ENCODE measurements around the gene CCDC154. TPM values are rescaled to one million over a fixed set of nuclear protein-coding genes. Genes with fewer than 3 reads are reported as not detected.
A peak's percentile ranks its signal among the peaks of the same experiment; 100 is the strongest.
"Not testable (repeated sequence)": the region's sequence is repeated elsewhere in the genome, so short reads cannot be mapped to it uniquely, and the experiment has no call there.

CCDC154 gene
- total RNA-seq, 1 donor from 2014 or later, result not detected

DNA sequence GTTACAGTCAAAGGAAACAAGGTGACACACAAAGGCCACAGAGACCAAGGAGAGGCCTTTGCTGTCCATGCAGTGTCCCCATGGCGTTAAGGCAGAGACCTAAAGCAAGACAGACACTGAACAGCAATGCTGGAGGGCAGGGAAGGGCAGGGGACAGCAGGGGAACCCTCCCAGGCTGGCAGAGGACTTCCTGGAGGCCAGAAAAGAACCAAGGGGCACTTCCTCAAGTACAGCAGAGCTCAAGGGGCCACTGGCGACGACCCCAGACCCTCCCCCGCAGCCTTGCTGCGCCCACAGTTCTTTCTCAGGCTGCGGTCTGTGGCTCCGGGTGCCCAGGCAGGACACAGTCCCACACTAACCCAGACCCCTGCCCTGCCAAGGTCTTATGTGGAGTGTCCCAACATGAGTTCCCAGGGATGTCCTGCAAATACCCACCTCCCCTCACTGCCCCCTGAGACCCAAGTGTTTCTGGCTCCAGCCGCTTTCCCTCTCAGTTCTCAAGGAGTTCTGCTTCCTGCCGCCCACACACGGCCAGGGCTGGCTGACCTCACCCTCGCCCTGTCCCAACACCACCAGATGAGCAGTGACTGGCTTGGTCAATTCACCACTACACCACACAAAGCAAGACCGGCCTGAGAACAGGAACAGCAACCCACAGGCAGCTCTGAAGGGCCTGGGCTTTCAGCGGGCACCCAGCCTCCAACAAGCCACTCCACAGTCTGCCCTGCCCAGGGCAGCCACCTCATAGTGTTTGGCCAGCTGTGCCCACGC, 26.3 kb upstream of the CCDC154 start:
- H3K9me3 Mint-ChIP-seq, result no peaks in the 10 kb centered on the region
- Histone ChIP-seq H3K79me2 (ENCODE audit: low read depth) (peaks cover 79% of the 10 kb centered on the region), H3K9ac (no peak overlapping the region), H3K27me3 (no peaks in the 10 kb centered on the region), H3K4me2 (no peak overlapping the region), H3K4me1 (peaks cover 9% of the 10 kb centered on the region), H3K36me3 (no peaks in the 10 kb centered on the region), H3F3A (ENCODE audit: low read depth) (peaks cover 7% of the 10 kb centered on the region), H3K27ac (no peak overlapping the region), H2AFZ (replicated peaks) (no peak overlapping the region), H3K4me3 (no peak overlapping the region), H4K20me1 (ENCODE audit: low read depth) (peaks cover 9% of the 10 kb centered on the region), H3K9me3 (ENCODE audit: low read depth) (no peaks in the 10 kb centered on the region)
- peak overlapping the region; percentile 70 for H3K27ac Mint-ChIP-seq
- peaks cover 8% of the 10 kb centered on the region for H3K27me3 Mint-ChIP-seq (ENCODE audit: insufficient read depth, low read depth)
- peaks cover 20% of the 10 kb centered on the region for H3K4me1 Mint-ChIP-seq
- TF ChIP-seq, protein P1, sequence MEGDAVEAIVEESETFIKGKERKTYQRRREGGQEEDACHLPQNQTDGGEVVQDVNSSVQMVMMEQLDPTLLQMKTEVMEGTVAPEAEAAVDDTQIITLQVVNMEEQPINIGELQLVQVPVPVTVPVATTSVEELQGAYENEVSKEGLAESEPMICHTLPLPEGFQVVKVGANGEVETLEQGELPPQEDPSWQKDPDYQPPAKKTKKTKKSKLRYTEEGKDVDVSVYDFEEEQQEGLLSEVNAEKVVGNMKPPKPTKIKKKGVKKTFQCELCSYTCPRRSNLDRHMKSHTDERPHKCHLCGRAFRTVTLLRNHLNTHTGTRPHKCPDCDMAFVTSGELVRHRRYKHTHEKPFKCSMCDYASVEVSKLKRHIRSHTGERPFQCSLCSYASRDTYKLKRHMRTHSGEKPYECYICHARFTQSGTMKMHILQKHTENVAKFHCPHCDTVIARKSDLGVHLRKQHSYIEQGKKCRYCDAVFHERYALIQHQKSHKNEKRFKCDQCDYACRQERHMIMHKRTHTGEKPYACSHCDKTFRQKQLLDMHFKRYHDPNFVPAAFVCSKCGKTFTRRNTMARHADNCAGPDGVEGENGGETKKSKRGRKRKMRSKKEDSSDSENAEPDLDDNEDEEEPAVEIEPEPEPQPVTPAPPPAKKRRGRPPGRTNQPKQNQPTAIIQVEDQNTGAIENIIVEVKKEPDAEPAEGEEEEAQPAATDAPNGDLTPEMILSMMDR (IDR thresholded peaks at IDR 0.05), result no peak
- no peak for TF ChIP-seq EZH2phosphoT487 (IDR thresholded peaks at IDR 0.05)
- no peak for TF ChIP-seq EZH2 (IDR thresholded peaks at IDR 0.05)
- H3K4me3 Mint-ChIP-seq, result peak overlapping the region; percentile 52
- no peaks in the 10 kb centered on the region for H3K36me3 Mint-ChIP-seq
- no peak for DNase-seq (ENCODE audit: low spot score)

GRCh38 chr16:1469693-1470201, 25.4 kb upstream of the CCDC154 start:
- Histone ChIP-seq H3F3A (ENCODE audit: low read depth) (no peaks in the 10 kb centered on the region), H3K27me3 (no peaks in the 10 kb centered on the region), H3K27ac (no peak overlapping the region), H3K9ac (no peak overlapping the region), H2AFZ (replicated peaks) (no peak overlapping the region), H3K79me2 (ENCODE audit: low read depth) (peaks cover 79% of the 10 kb centered on the region), H3K4me1 (peaks cover 9% of the 10 kb centered on the region), H4K20me1 (ENCODE audit: low read depth) (peaks cover 9% of the 10 kb centered on the region), H3K9me3 (ENCODE audit: low read depth) (no peaks in the 10 kb centered on the region), H3K4me3 (no peak overlapping the region), H3K4me2 (no peak overlapping the region), H3K36me3 (no peaks in the 10 kb centered on the region)
- TF ChIP-seq, protein P1 (IDR thresholded peaks at IDR 0.05), result no peak
- TF ChIP-seq EZH2phosphoT487 (IDR thresholded peaks at IDR 0.05) (no peak), EZH2 (IDR thresholded peaks at IDR 0.05) (no peak)
- DNase-seq (ENCODE audit: low spot score), result no peak
- Mint-ChIP-seq H3K9me3 (no peaks in the 10 kb centered on the region), H3K27ac (no peak overlapping the region), H3K4me3 (no peak overlapping the region), H3K27me3 (ENCODE audit: insufficient read depth, low read depth) (peaks cover 11% of the 10 kb centered on the region), H3K4me1 (peaks cover 16% of the 10 kb centered on the region), H3K36me3 (no peaks in the 10 kb centered on the region)

GRCh38 chr16:1469141-1469540, 24.8 kb upstream of the CCDC154 start:
- H3K4me1 ChIP-seq; H3K9me3 Mint-ChIP-seq; H4K20me1 ChIP-seq (ENCODE audit: low read depth); H3K36me3 Mint-ChIP-seq; H3K27ac Mint-ChIP-seq; DNase-seq (ENCODE audit: low spot score); H3F3A ChIP-seq (ENCODE audit: low read depth); H3K4me3 Mint-ChIP-seq; H3K4me3 ChIP-seq; H2AFZ ChIP-seq (replicated peaks); H3K9ac ChIP-seq; H3K27ac ChIP-seq; H3K9me3 ChIP-seq (ENCODE audit: low read depth); H3K4me2 ChIP-seq; H3K36me3 ChIP-seq; H3K27me3 ChIP-seq: not testable (repeated sequence)
- Mint-ChIP-seq H3K27me3 (ENCODE audit: insufficient read depth, low read depth) (peaks cover 12% of the 10 kb centered on the region), H3K4me1 (peaks cover 16% of the 10 kb centered on the region)
- peaks cover 75% of the 10 kb centered on the region for H3K79me2 ChIP-seq (ENCODE audit: low read depth)

GRCh38 chr16:1468426-1468810, 24.1 kb upstream of the CCDC154 start:
- Histone ChIP-seq H3F3A (ENCODE audit: low read depth) (no peaks in the 10 kb centered on the region), H2AFZ (replicated peaks) (no peak overlapping the region), H3K4me1 (no peaks in the 10 kb centered on the region), H3K36me3 (no peaks in the 10 kb centered on the region), H3K9ac (no peak overlapping the region), H3K4me3 (no peak overlapping the region), H3K79me2 (ENCODE audit: low read depth) (peaks cover 68% of the 10 kb centered on the region), H3K4me2 (no peak overlapping the region), H4K20me1 (ENCODE audit: low read depth) (peaks cover 9% of the 10 kb centered on the region), H3K9me3 (ENCODE audit: low read depth) (no peaks in the 10 kb centered on the region), H3K27ac (no peak overlapping the region), H3K27me3 (no peaks in the 10 kb centered on the region)
- Mint-ChIP-seq H3K27me3 (ENCODE audit: insufficient read depth, low read depth) (peaks cover 12% of the 10 kb centered on the region), H3K4me1 (peaks cover 14% of the 10 kb centered on the region), H3K9me3 (no peaks in the 10 kb centered on the region), H3K36me3 (no peaks in the 10 kb centered on the region), H3K4me3 (no peak overlapping the region), H3K27ac (no peak overlapping the region)
- DNase-seq (ENCODE audit: low spot score), result no peak
- TF ChIP-seq EZH2phosphoT487 (IDR thresholded peaks at IDR 0.05), result no peak
- TF ChIP-seq, protein P1 (IDR thresholded peaks at IDR 0.05), result no peak
- no peak for TF ChIP-seq EZH2 (IDR thresholded peaks at IDR 0.05)
